CD14-positive monocyte (primary cell): Measurements from ENCODE around the gene UQCRC2. TPM values are rescaled to one million over a fixed set of nuclear protein-coding genes. Genes with fewer than 3 reads are reported as not detected.

Source experiments
- DNase-seq, 3 donors: peaks; one replicate each; pipeline ENCODE4 v3.0.0-alpha.2; 2011 to 2022
- H2AFZ ChIP-seq: 2 replicates; pipeline ENCODE4 v1.6.0; 2012; ENCODE audit warnings: mild to moderate bottlenecking, low read depth, low read length, inconsistent platforms; ENCODE audit not compliant: insufficient read depth, poor library complexity, severe bottlenecking
- H3K27ac ChIP-seq, 2 donors: 1 replicate in 1 of 2; 2 replicates in 1 of 2; pipeline ENCODE4 v1.5.1; 2012 to 2013; ENCODE audit warnings: low read length in 2 of 2, control low read depth in 1 of 2, inconsistent platforms in 1 of 2, low read depth in 1 of 2, mild to moderate bottlenecking in 1 of 2
- H3K27me3 ChIP-seq, 2 donors: one replicate each; pipeline versions ENCODE4 v1.6.0 to v1.6.1; 2011 to 2013; ENCODE audit warnings: low read length in 2 of 2; ENCODE audit not compliant: control insufficient read depth in 2 of 2, insufficient read depth in 2 of 2
- H3K36me3 ChIP-seq, 2 donors: replicated peaks in 1 of 2; 1 replicate in 1 of 2; 2 replicates in 1 of 2; pipeline versions ENCODE4 v1.5.1 to v1.6.1; 2012 to 2013; ENCODE audit warnings: low read length in 2 of 2, control low read depth in 1 of 2, inconsistent platforms in 1 of 2, mild to moderate bottlenecking in 1 of 2; ENCODE audit not compliant: insufficient read depth in 2 of 2, control insufficient read depth in 1 of 2
- H3K4me1 ChIP-seq, 2 donors: 1 replicate in 1 of 2; 2 replicates in 1 of 2; pipeline versions ENCODE4 v1.5.1 to v1.6.1; 2012 to 2013; ENCODE audit warnings: low read length in 2 of 2, control low read depth in 1 of 2, inconsistent platforms in 1 of 2, mild to moderate bottlenecking in 1 of 2, moderate library complexity in 1 of 2; ENCODE audit not compliant: insufficient read depth in 2 of 2, control insufficient read depth in 1 of 2
- H3K4me2 ChIP-seq: replicated peaks from 2 replicates; pipeline ENCODE3; 2012; ENCODE audit warnings: low read length, moderate library complexity, mild to moderate bottlenecking; ENCODE audit not compliant: poor library complexity, severe bottlenecking; ENCODE audit errors: extremely low read depth
- H3K4me3 ChIP-seq, 3 experiments: fragments of 200-600 bp in 1 of 3; sonication (generic) in 1 of 3; replicated peaks in 1 of 3; 1 replicate in 2 of 3; 2 replicates in 1 of 3; pipeline ENCODE4 v1.5.1; 2011 to 2013; ENCODE audit warnings: low read length in 3 of 3, mild to moderate bottlenecking in 3 of 3, control low read depth in 2 of 3, low read depth in 2 of 3, inconsistent platforms in 1 of 3, moderate library complexity in 1 of 3
- H3K79me2 ChIP-seq: 2 replicates; pipeline ENCODE4 v1.6.0; 2012; ENCODE audit warnings: mild to moderate bottlenecking, control low read depth, inconsistent platforms, low read length, moderate library complexity; ENCODE audit not compliant: insufficient read depth
- H3K9ac ChIP-seq: 2 replicates; pipeline ENCODE4 v1.6.0; 2017; ENCODE audit warnings: low read length, mild to moderate bottlenecking; ENCODE audit not compliant: insufficient read depth, poor library complexity, severe bottlenecking
- H3K9me3 ChIP-seq, 2 donors: replicated peaks in 1 of 2; 1 replicate in 1 of 2; 2 replicates in 1 of 2; pipeline versions ENCODE4 v1.5.1 to v1.6.1; 2012 to 2013; ENCODE audit warnings: low read length in 2 of 2, control low read depth in 1 of 2; ENCODE audit not compliant: control insufficient read depth in 1 of 2, insufficient read depth in 1 of 2
- H4K20me1 ChIP-seq: 2 replicates; pipeline ENCODE4 v1.6.0; 2012; ENCODE audit warnings: mild to moderate bottlenecking, low read length, control low read depth, moderate library complexity; ENCODE audit not compliant: insufficient read depth
- H3K27ac Mint-ChIP-seq, 7 donors: one replicate each; pipeline ENCODE4 v1.8.0; 2020; ENCODE audit warnings: mild to moderate bottlenecking in 7 of 7, mixed read lengths in 7 of 7, moderate library complexity in 6 of 7, inconsistent platforms in 2 of 7
- H3K27me3 Mint-ChIP-seq, 3 donors: one replicate each; pipeline ENCODE4 v1.8.0; 2021 to 2022; ENCODE audit warnings: low read depth in 3 of 3, mild to moderate bottlenecking in 3 of 3, mixed read lengths in 3 of 3, moderate library complexity in 3 of 3, inconsistent platforms in 1 of 3
- H3K36me3 Mint-ChIP-seq, 2 donors: one replicate each; pipeline ENCODE4 v1.8.0; 2020; ENCODE audit warnings: mixed read lengths in 2 of 2, inconsistent platforms in 1 of 2, mild to moderate bottlenecking in 1 of 2
- H3K4me1 Mint-ChIP-seq: one replicate; pipeline ENCODE4 v1.8.0; 2020; ENCODE audit warnings: mild to moderate bottlenecking, mixed read lengths
- H3K4me3 Mint-ChIP-seq, 2 donors: one replicate each; pipeline ENCODE4 v1.8.0; 2020; ENCODE audit warnings: mild to moderate bottlenecking in 2 of 2, mixed read lengths in 2 of 2, moderate library complexity in 1 of 2
- H3K9me3 Mint-ChIP-seq, 7 donors: one replicate each; pipeline ENCODE4 v1.8.0; 2020 to 2022; ENCODE audit warnings: mixed read lengths in 7 of 7, mild to moderate bottlenecking in 6 of 7, moderate library complexity in 6 of 7, inconsistent platforms in 2 of 7
- CTCF ChIP-seq: fragments of 200-600 bp; IDR thresholded peaks from one replicate; pipeline ENCODE4 v1.8.0; 2022; ENCODE audit warnings: antibody characterized with exemption, mild to moderate bottlenecking
- WGBS: methylation state at CpG from one replicate; pipeline ENCODE4 v1.1.5; 2013; ENCODE audit warnings: missing lambda C conversion rate; ENCODE audit not compliant: insufficient coverage; 5-methylcytosine and 5-hydroxymethylcytosine counted together
- intact Hi-C, 2 donors: fragments of 100-400 bp; cut with micrococcal nuclease; formaldehyde crosslinking; loops; one replicate each; pipeline versions ENCODE4 v1.15.0 to v1.15.1; 2023
- polyA plus RNA-seq, 3 donors: library from polyadenylated mRNA; depleted of rRNA in 1 of 3; unstranded in 2 of 3; stranded (reverse) in 1 of 3; fragments of 300-500 nt in 2 of 3; fragments of >200 nt in 1 of 3; fragmentation: Illumina TruSeq in 2 of 3; gene quantifications; 1 replicate in 2 of 3; 2 replicates in 1 of 3; pipeline ENCODE4 v1.2.3, GENCODE V29; 2012 to 2021

Gene UQCRC2
- polyA plus RNA-seq, 3 donors, result 101 to 195 (median 189) TPM

- TF ChIP-seq CTCF, result no peak
- Histone ChIP-seq H4K20me1 (peaks cover 27% of the 10 kb centered on the region), H3K27ac (no peak overlapping the region), H3K36me3 (peaks cover 71 to 83% of the 10 kb centered on the region in 2 donors), H3K9me3 (no peaks in the 10 kb centered on the region), H3K9ac (no peak overlapping the region), H3K4me1 (peaks cover 6 to 10% of the 10 kb centered on the region in 2 donors), H3K4me2 (no peak overlapping the region), H3K27me3 (no peaks in the 10 kb centered on the region), H2AFZ (no peak overlapping the region), H3K4me3 (no peak overlapping the region), H3K79me2 (peaks cover 43% of the 10 kb centered on the region)
- H3K4me3 Mint-ChIP-seq, result no peak overlapping the region
- H3K9me3 Mint-ChIP-seq, result no peaks in the 10 kb centered on the region
- H3K4me1 Mint-ChIP-seq, result peaks cover 6% of the 10 kb centered on the region
- intact Hi-C loops, result no loop called here
- H3K36me3 Mint-ChIP-seq, result peaks cover 71 to 75% of the 10 kb centered on the region in 2 donors
- no peak overlapping the region for H3K27ac Mint-ChIP-seq
- WGBS, result 80% methylated on average over 2 of the region's 3 CpGs
- H3K27me3 Mint-ChIP-seq, result no peaks in the 10 kb centered on the region
- no peak for DNase-seq
Measured at GRCh38 chr16:21959050-21959449, 5.9 kb downstream of the UQCRC2 start.

GRCh38 chr16:21962475-21962874 lies 9.3 kb downstream of the UQCRC2 start:
- Mint-ChIP-seq H3K9me3 (no peaks in the 10 kb centered on the region), H3K27me3 (no peaks in the 10 kb centered on the region), H3K27ac (no peak overlapping the region), H3K36me3 (peaks cover 83 to 93% of the 10 kb centered on the region in 2 donors), H3K4me1 (peaks cover 2% of the 10 kb centered on the region), H3K4me3 (no peak overlapping the region)
- H3K79me2 ChIP-seq, result peaks cover 10% of the 10 kb centered on the region
- no peak overlapping the region for H3K4me3 ChIP-seq
- H3K9ac ChIP-seq, result no peak overlapping the region
- no peaks in the 10 kb centered on the region for H3K9me3 ChIP-seq
- H3K36me3 ChIP-seq, result peaks cover 96 to 98% of the 10 kb centered on the region in 2 donors
- TF ChIP-seq CTCF, result no peak
- no peak for DNase-seq
- no peaks in the 10 kb centered on the region for H3K4me1 ChIP-seq
- peaks cover 18% of the 10 kb centered on the region for H4K20me1 ChIP-seq
- intact Hi-C loops, result no loop called here
- H2AFZ ChIP-seq, result no peak overlapping the region
- no peaks in the 10 kb centered on the region for H3K27me3 ChIP-seq
- WGBS, result 91% methylated on average over 3 of the region's 5 CpGs
- H3K4me2 ChIP-seq, result no peak overlapping the region
- no peak overlapping the region for H3K27ac ChIP-seq
